HepG2 (cell line): Measurements from ENCODE around the gene MFSD2B. TPM values are rescaled to one million over a fixed set of nuclear protein-coding genes. Genes with fewer than 3 reads are reported as not detected.
A peak's percentile ranks its signal among the peaks of the same experiment; 100 is the strongest.

ENCODE experiments used
- ASH2L ChIP-seq: fragments of 300-600, 200-600 bp; sonication (generic); IDR thresholded peaks from 2 replicates; pipeline ENCODE4 v1.7.0; 2017; ENCODE audit warnings: low read depth, mild to moderate bottlenecking, moderate library complexity, mixed read lengths, low read length; ENCODE audit not compliant: insufficient read length
- BATF2 ChIP-seq: sonication (generic); formaldehyde crosslinking; IDR thresholded peaks from 2 replicates; pipeline ENCODE4 v1.8.0; 2022; ENCODE audit warnings: mild to moderate bottlenecking, missing genetic modification reagents, moderate library complexity
- FOSL2 ChIP-seq: sonication (generic); formaldehyde crosslinking; IDR thresholded peaks from 2 replicates; pipeline ENCODE4 v1.4.0; 2020; ENCODE audit warnings: missing genetic modification reagents
- FOXP4 ChIP-seq: sonication (generic); formaldehyde crosslinking; IDR thresholded peaks from 2 replicates; pipeline ENCODE4 v1.4.0; 2020; ENCODE audit warnings: missing genetic modification reagents
- HMGXB4 ChIP-seq, 2 experiments: sonication (generic) in 1 of 2; formaldehyde crosslinking in 1 of 2; IDR thresholded peaks; 2 replicates each; pipeline versions ENCODE4 v1.4.0 to v1.6.1; 2018 to 2020; ENCODE audit warnings: missing genetic modification reagents in 2 of 2, borderline replicate concordance in 1 of 2, low read depth in 1 of 2, mild to moderate bottlenecking in 1 of 2, missing biosample characterization in 1 of 2
- POGZ ChIP-seq: sonication (generic); formaldehyde crosslinking; IDR thresholded peaks from 2 replicates; pipeline ENCODE4 v1.4.0; 2020; ENCODE audit warnings: mild to moderate bottlenecking, missing genetic modification reagents
- PPARG ChIP-seq: conservative IDR thresholded peaks from 2 replicates; pipeline ENCODE4 v1.6.1; 2016; ENCODE audit warnings: missing biosample characterization, missing genetic modification reagents
- RAD21 ChIP-seq: fragments of 450-650 bp; formaldehyde crosslinking; IDR thresholded peaks from 2 replicates; pipeline ENCODE4 v1.5.0; 2020; ENCODE audit warnings: mild to moderate bottlenecking
- TAF1 ChIP-seq: sonication (generic); formaldehyde crosslinking; IDR thresholded peaks from 2 replicates; pipeline ENCODE4 v1.4.0; 2020; ENCODE audit warnings: missing genetic modification reagents
- ZBTB1 ChIP-seq: sonication (generic); formaldehyde crosslinking; IDR thresholded peaks from 2 replicates; pipeline ENCODE4 v1.4.0; 2020; ENCODE audit warnings: missing genetic modification reagents, borderline replicate concordance
- ZBTB3 ChIP-seq: sonication (generic); formaldehyde crosslinking; IDR thresholded peaks from 2 replicates; pipeline ENCODE4 v1.4.0; 2020; ENCODE audit warnings: low read depth, mild to moderate bottlenecking, moderate library complexity, missing genetic modification reagents, borderline replicate concordance
- ZBTB39 ChIP-seq: sonication (generic); formaldehyde crosslinking; IDR thresholded peaks from 2 replicates; pipeline ENCODE4 v1.5.0; 2020; ENCODE audit warnings: missing genetic modification reagents
- ZMAT5 ChIP-seq: sonication (generic); formaldehyde crosslinking; IDR thresholded peaks from 2 replicates; pipeline ENCODE4 v1.5.0; 2020; ENCODE audit warnings: mild to moderate bottlenecking, low read depth, missing genetic modification reagents, borderline replicate concordance
- ZNF235 ChIP-seq: sonication (generic); formaldehyde crosslinking; IDR thresholded peaks from 2 replicates; pipeline ENCODE4 v1.8.1; 2023; ENCODE audit warnings: mild to moderate bottlenecking, missing genetic modification reagents, borderline replicate concordance
- ZNF253 ChIP-seq: sonication (generic); formaldehyde crosslinking; IDR thresholded peaks from 2 replicates; pipeline ENCODE4 v1.8.0; 2022; ENCODE audit warnings: mild to moderate bottlenecking, missing genetic modification reagents, borderline replicate concordance
- ZNF292 ChIP-seq: sonication (generic); formaldehyde crosslinking; IDR thresholded peaks from 2 replicates; pipeline ENCODE4 v1.8.1; 2022; ENCODE audit warnings: mild to moderate bottlenecking, low read depth, missing genetic modification reagents, borderline replicate concordance
- ZNF468 ChIP-seq: sonication (generic); formaldehyde crosslinking; IDR thresholded peaks from 2 replicates; pipeline ENCODE4 v1.8.0; 2022; ENCODE audit warnings: mild to moderate bottlenecking, moderate library complexity, missing genetic modification reagents
- ZNF7 ChIP-seq: IDR thresholded peaks from 2 replicates; pipeline ENCODE4 v1.6.1; 2016; ENCODE audit warnings: missing biosample characterization, missing genetic modification reagents
- ZNF777 ChIP-seq: sonication (generic); formaldehyde crosslinking; IDR thresholded peaks from 2 replicates; pipeline ENCODE4 v1.4.0; 2020; ENCODE audit warnings: missing genetic modification reagents
- polyA plus RNA-seq, 8 experiments: library from polyadenylated mRNA; depleted of rRNA in 3 of 8; stranded (reverse) in 7 of 8; unstranded in 1 of 8; fragments of >200 nt; fragmentation: Illumina TruSeq in 4 of 8; extraction: Trizol in 4 of 8; gene quantifications; 2 replicates each; pipeline versions ENCODE4 v1.2.1 to v1.2.3, GENCODE V29; 2011 to 2016; ENCODE audit warnings: low read depth in 4 of 8, missing spikeins in 1 of 8, mixed read lengths in 1 of 8; ENCODE audit not compliant: insufficient read depth in 1 of 8
- total RNA-seq, 5 experiments: library from RNA; depleted of rRNA; stranded (reverse); fragments of >200 nt; fragmentation: Illumina TruSeq; extraction: Trizol; gene quantifications; 2 replicates each; pipeline ENCODE4 v1.2.3, GENCODE V29; 2016; ENCODE audit warnings: low read depth in 1 of 5

The MFSD2B gene
- total and polyA plus RNA-seq, 2 of the 13 experiments (the other 11 are each of a cell fraction or from before 2014, with no cell fraction given) = 0.21 to 0.93 TPM

- TF ChIP-seq HMGXB4 (CRISPR knock-in tag; IDR thresholded peaks at IDR 0.05; ENCODE audit: borderline replicate concordance in 1 of 2, low read depth in 1 of 2) = peak in 1 of 2 experiments; percentile 21; a peak in 1 of 4 replicates
- TF ChIP-seq ZBTB1 (CRISPR knock-in tag) = no peak
- no peak for TF ChIP-seq ZMAT5 (CRISPR knock-in tag)
- TF ChIP-seq POGZ (CRISPR knock-in tag) = peak; percentile 87
- TF ChIP-seq PPARG (CRISPR knock-in tag) = 0 out of 2 replicates have a peak, but pooled peaks have one; percentile 39
- no peak for TF ChIP-seq ZNF253 (CRISPR knock-in tag)
- TF ChIP-seq BATF2 (CRISPR knock-in tag) = no peak
- 0 out of 2 replicates have a peak, but pooled peaks have one; percentile 78 for TF ChIP-seq ZBTB39 (CRISPR knock-in tag)
- TF ChIP-seq ZNF777 (CRISPR knock-in tag) = no peak
- no peak for TF ChIP-seq ZNF7 (CRISPR knock-in tag)
- TF ChIP-seq TAF1 = no peak
- peak; percentile 53 for TF ChIP-seq ASH2L
- peak; percentile 66; the same call in 1 of the 2 replicates for TF ChIP-seq FOXP4 (CRISPR knock-in tag)
- TF ChIP-seq ZNF235 (CRISPR knock-in tag) = no peak
- TF ChIP-seq ZNF292 (CRISPR knock-in tag) = no peak
- no peak for TF ChIP-seq ZBTB3 (CRISPR knock-in tag)
- TF ChIP-seq FOSL2 = peak; percentile 86
- TF ChIP-seq ZNF468 (CRISPR knock-in tag) = peak; percentile 48; the same call in 1 of the 2 replicates
- no peak; the same call in none of the 2 replicates for TF ChIP-seq RAD21 (CRISPR knock-in tag)
These were observed 12.6 kb downstream of the MFSD2B start (continued) for GRCh38 chr2:24022324-24022974.
